ENCODE data around the gene ERC2.

DNA sequence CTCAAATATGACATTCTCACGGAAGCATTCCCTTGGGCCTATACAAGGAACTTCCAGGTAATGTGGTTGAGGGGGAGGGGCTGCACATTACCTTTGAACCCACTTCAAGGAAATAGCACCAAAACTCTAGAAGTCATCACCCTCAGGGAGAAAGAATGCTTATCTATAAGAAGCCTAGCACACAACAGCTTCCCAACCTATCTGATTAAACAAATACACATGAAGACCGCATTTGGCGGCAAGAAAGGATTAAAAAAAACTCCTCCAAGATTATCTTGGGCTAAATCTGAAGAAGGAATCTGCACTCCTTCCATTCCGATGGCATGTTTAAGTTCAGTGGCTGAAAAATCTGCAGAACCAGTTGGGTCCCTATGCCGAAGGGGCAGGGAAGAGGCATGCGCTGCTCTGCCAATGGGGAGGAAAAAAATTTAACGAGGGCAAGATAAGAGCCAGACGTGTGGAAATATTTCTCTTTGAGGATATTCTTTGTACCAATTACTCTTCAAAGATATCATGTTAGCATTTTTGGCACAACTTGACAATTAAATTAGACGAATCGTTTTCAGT is 899.2 kb downstream of the ERC2 start:
- TF ChIP-seq, protein P1, sequence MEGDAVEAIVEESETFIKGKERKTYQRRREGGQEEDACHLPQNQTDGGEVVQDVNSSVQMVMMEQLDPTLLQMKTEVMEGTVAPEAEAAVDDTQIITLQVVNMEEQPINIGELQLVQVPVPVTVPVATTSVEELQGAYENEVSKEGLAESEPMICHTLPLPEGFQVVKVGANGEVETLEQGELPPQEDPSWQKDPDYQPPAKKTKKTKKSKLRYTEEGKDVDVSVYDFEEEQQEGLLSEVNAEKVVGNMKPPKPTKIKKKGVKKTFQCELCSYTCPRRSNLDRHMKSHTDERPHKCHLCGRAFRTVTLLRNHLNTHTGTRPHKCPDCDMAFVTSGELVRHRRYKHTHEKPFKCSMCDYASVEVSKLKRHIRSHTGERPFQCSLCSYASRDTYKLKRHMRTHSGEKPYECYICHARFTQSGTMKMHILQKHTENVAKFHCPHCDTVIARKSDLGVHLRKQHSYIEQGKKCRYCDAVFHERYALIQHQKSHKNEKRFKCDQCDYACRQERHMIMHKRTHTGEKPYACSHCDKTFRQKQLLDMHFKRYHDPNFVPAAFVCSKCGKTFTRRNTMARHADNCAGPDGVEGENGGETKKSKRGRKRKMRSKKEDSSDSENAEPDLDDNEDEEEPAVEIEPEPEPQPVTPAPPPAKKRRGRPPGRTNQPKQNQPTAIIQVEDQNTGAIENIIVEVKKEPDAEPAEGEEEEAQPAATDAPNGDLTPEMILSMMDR (IDR thresholded peaks at IDR 0.05; ENCODE audit: low read length): no peak
- TF ChIP-seq EZH2 (IDR thresholded peaks at IDR 0.05; ENCODE audit: borderline replicate concordance, low read length): no peak
